HEK293 (cell line): ENCODE results near the gene STRN4.
A peak's percentile ranks its signal among the peaks of the same experiment; 100 is the strongest.

ENCODE experiments used
- KLF10 ChIP-seq: fragments of 450-650 bp; IDR thresholded peaks from 2 replicates; pipeline ENCODE4 v1.5.1; 2018; ENCODE audit warnings: missing biosample characterization, mild to moderate bottlenecking, missing genetic modification characterization
- YY1 ChIP-seq: fragments of 450-650 bp; formaldehyde crosslinking; IDR thresholded peaks from 2 replicates; pipeline ENCODE4 v1.5.1; 2018; ENCODE audit warnings: missing biosample characterization, missing genetic modification characterization
- ZBTB21 ChIP-seq: fragments of 450-650 bp; formaldehyde crosslinking; IDR thresholded peaks from 2 replicates; pipeline ENCODE4 v1.5.1; 2017; ENCODE audit warnings: missing biosample characterization, missing genetic modification characterization
- ZNF311 ChIP-seq: fragments of 450-650 bp; formaldehyde crosslinking; IDR thresholded peaks from 2 replicates; pipeline ENCODE4 v1.5.1; 2017; ENCODE audit warnings: missing biosample characterization, missing genetic modification characterization, borderline replicate concordance
- ZNF549 ChIP-seq: fragments of 450-650 bp; IDR thresholded peaks from 2 replicates; pipeline ENCODE4 v1.5.1; 2018; ENCODE audit warnings: missing biosample characterization, missing genetic modification characterization, mild to moderate bottlenecking, inconsistent platforms, moderate library complexity
- TF ChIP-seq, protein P1 (sequence below): fragments of 450-650 bp; formaldehyde crosslinking; IDR thresholded peaks from 2 replicates; pipeline ENCODE4 v1.5.1; 2016; ENCODE audit warnings: missing biosample characterization, missing genetic modification characterization
- TF ChIP-seq, protein P2 (sequence below): fragments of 450-650 bp; formaldehyde crosslinking; IDR thresholded peaks from 2 replicates; pipeline ENCODE4 v1.5.1; 2016; ENCODE audit warnings: missing biosample characterization, missing genetic modification characterization

DNA sequence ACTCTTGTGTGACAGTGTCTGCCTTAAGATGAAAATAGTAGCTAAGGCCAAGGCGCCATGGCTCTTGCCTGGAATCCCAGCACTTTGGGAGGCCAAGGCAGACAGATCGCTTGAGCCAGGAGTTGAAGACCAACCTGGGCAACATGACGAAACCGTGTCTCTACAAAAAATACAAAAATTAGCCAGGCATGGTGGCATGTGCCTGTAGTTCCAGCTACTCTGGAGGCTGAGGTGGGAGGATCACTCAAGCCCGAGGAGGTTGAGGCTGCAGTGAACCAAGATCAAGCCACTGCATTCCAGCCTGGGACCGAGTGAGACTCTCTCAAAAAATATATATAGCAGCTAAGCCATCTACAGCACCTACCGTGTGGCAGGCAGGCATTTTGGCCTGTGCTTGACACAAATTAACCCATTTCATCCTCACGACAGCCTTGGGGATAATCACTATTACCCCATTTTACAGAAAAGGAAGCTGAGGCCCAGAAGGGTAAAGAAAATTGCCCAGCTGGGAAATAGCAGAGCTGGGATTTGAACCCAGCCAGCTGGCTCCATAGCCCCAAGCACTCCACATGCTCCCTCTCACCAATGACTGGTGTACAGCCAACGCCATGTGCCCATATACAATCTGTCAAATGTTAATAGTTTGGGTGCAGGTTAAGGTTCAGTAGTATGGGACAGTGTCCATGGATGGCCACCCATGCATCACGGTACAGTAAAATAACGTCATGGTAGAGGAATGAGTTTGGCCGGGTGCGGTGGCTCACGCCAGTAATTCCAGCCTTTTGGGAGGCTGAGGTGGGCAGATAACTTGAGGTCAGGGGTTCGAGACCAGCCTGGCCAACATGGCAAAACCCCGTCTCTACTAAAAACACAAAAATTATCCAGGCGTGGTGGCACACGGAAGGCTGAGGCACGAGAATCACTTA is 39.1 kb upstream of the STRN4 start:
- TF ChIP-seq, protein P1, sequence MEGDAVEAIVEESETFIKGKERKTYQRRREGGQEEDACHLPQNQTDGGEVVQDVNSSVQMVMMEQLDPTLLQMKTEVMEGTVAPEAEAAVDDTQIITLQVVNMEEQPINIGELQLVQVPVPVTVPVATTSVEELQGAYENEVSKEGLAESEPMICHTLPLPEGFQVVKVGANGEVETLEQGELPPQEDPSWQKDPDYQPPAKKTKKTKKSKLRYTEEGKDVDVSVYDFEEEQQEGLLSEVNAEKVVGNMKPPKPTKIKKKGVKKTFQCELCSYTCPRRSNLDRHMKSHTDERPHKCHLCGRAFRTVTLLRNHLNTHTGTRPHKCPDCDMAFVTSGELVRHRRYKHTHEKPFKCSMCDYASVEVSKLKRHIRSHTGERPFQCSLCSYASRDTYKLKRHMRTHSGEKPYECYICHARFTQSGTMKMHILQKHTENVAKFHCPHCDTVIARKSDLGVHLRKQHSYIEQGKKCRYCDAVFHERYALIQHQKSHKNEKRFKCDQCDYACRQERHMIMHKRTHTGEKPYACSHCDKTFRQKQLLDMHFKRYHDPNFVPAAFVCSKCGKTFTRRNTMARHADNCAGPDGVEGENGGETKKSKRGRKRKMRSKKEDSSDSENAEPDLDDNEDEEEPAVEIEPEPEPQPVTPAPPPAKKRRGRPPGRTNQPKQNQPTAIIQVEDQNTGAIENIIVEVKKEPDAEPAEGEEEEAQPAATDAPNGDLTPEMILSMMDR (tag by site-specific recombination) = no peak
- no peak; the same call in 1 of the 2 replicates for TF ChIP-seq ZBTB21 (tag by site-specific recombination)
- TF ChIP-seq, protein P2, sequence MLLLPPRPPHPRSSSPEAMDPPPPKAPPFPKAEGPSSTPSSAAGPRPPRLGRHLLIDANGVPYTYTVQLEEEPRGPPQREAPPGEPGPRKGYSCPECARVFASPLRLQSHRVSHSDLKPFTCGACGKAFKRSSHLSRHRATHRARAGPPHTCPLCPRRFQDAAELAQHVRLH (tag by site-specific recombination) = peak; percentile 85; the same call in 1 of the 2 replicates
- TF ChIP-seq YY1 (tag by site-specific recombination) = no peak
- no peak for TF ChIP-seq ZNF311
- TF ChIP-seq KLF10 (tag by site-specific recombination) = no peak
- TF ChIP-seq ZNF549 = no peak
